ENCODE data around the gene SPRYD7.
A peak's percentile ranks its signal among the peaks of the same experiment; 100 is the strongest.

Gene SPRYD7

DNA sequence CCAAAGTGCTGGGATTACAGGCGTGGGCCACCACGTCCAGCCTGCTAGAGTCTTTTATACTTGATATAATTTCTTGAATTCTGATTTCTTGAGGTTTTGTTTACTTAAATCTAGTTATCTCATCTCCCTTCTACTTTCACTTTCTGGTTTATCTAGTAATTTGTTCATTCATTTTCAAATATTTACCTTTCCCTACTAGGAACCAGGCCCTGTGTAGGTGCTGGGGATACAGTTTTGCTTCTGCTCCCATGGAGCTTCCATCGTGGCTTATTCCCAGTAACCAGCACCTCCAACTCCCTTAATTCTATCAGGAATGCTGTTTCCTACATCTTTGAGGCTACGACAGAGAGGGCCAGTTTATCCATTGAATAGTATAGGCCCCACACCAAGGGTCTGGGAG, 36.6 kb upstream of the SPRYD7 start:
- CTCF ChIA-PET: interaction anchor here (0.8 to 1.6 kb wide), 5 partner anchors 36 to 939 kb away, joined by 3 to 4 read pairs (median 3); partner anchors contain the start of gene SPRYD7
- WGBS (ENCODE audit: insufficient coverage): 93% methylated on average over 2 of the region's 4 CpGs
- peaks cover 0 to 17% (median 5%) of the 10 kb centered on the region in 4 experiments for H3K4me1 ChIP-seq (ENCODE audit: control extremely low read depth in 1 of 4, control insufficient read depth in 4 of 4, insufficient read depth in 4 of 4, low read length in 3 of 4)

DNA sequence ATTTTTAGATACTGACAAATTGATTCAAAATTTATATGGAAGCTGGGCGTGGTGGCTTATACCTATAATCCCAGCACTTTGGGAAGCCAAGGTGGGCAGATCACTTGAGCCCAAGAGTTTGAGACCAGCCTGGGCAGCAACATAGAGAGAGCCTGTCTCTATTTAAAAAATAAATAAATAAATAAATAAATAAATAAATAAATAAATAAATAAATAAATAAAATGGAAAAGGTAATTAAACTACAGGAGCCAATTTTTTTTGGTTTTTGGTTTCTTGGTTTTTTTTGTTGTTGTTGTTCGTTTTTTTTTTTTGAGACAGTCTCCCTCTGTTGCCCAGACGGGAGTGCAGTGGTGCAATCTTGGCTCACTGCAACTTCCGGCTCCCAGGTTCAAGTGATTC, 31.3 kb upstream of the SPRYD7 start:
- H3K27me3 ChIP-seq (replicated peaks in 2 of 5; ENCODE audit: control insufficient read depth in 4 of 5, insufficient read depth in 5 of 5, low read length in 4 of 5): no peaks in the 10 kb centered on the region
- H3K27ac ChIP-seq (ENCODE audit: insufficient read depth in 1 of 2, low read depth in 1 of 2, low read length in 2 of 2, poor library complexity in 1 of 2, severe bottlenecking in 2 of 2): no peak overlapping the region
- ChIA-PET CTCF (no interaction called here), POLR2A (interaction anchor here (0.7 kb wide), 1 partner anchor 134 kb away, joined by 4 read pairs; no protein-coding TSS in a partner anchor)
- peaks cover 0 to 24% (median 0%) of the 10 kb centered on the region in 5 experiments for H3K9me3 ChIP-seq (ENCODE audit: control extremely low read depth in 1 of 5, control insufficient read depth in 4 of 5, insufficient read depth in 2 of 5, low read depth in 1 of 5, low read length in 4 of 5)
- no peak overlapping the region for H3K4me3 ChIP-seq (ENCODE audit: control insufficient read depth in 1 of 7, extremely low read depth in 1 of 7, insufficient read depth in 4 of 7, low read depth in 2 of 7, low read length in 6 of 7)
- no peaks in the 10 kb centered on the region for H3K4me1 ChIP-seq (ENCODE audit: control extremely low read depth in 1 of 4, control insufficient read depth in 4 of 4, insufficient read depth in 4 of 4, low read length in 3 of 4)
- no peaks in the 10 kb centered on the region for H3K36me3 ChIP-seq (ENCODE audit: control insufficient read depth in 4 of 4, insufficient read depth in 4 of 4, low read length in 3 of 4)
- no CpG with 5 or more reads among the region's 4 CpGs for WGBS (ENCODE audit: insufficient coverage)
- no peak for DNase-seq

More for the DNA sequence above, 36.6 kb upstream of the SPRYD7 start:
- no peak for DNase-seq
- POLR2A ChIA-PET: no interaction called here
- Histone ChIP-seq H3K27me3 (replicated peaks in 2 of 5; ENCODE audit: control insufficient read depth in 4 of 5, insufficient read depth in 5 of 5, low read length in 4 of 5) (no peaks in the 10 kb centered on the region), H3K36me3 (ENCODE audit: control insufficient read depth in 4 of 4, insufficient read depth in 4 of 4, low read length in 3 of 4) (no peaks in the 10 kb centered on the region), H3K9me3 (ENCODE audit: control extremely low read depth in 1 of 5, control insufficient read depth in 4 of 5, insufficient read depth in 2 of 5, low read depth in 1 of 5, low read length in 4 of 5) (no peaks in the 10 kb centered on the region), H3K27ac (ENCODE audit: insufficient read depth in 1 of 2, low read depth in 1 of 2, low read length in 2 of 2, poor library complexity in 1 of 2, severe bottlenecking in 2 of 2) (no peak overlapping the region), H3K4me3 (ENCODE audit: control insufficient read depth in 1 of 7, extremely low read depth in 1 of 7, insufficient read depth in 4 of 7, low read depth in 2 of 7, low read length in 6 of 7) (no peak overlapping the region)

DNA sequence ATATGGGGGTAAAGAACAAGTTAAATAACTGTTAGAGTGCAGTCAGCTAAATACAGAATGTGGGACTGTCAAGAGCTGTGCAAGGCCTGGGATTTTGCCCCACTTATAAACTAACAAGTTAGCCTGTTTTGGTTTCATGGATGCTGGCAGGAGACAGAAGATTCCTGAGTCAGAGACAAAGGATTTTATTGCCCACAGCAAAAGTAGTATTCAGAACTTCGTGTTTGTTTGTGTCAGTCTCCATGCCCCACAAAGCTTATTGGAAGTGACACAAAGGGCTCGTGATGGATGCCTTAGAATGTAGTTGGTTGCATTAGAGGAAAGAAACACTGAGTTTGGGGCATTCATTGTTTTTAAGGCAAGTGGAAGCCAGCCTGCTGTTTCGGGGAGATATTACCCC, 22.2 kb upstream of the SPRYD7 start:
- H3K36me3 ChIP-seq (ENCODE audit: control insufficient read depth in 4 of 4, insufficient read depth in 4 of 4, low read length in 3 of 4): no peaks in the 10 kb centered on the region
- H3K4me1 ChIP-seq (ENCODE audit: control extremely low read depth in 1 of 4, control insufficient read depth in 4 of 4, insufficient read depth in 4 of 4, low read length in 3 of 4): no peaks in the 10 kb centered on the region
- H3K27ac ChIP-seq (ENCODE audit: insufficient read depth in 1 of 2, low read depth in 1 of 2, low read length in 2 of 2, poor library complexity in 1 of 2, severe bottlenecking in 2 of 2): no peak overlapping the region
- POLR2A ChIA-PET: no interaction called here
- CTCF ChIA-PET: interaction anchor here (0.6 to 1.3 kb wide), 2 partner anchors 8 to 34 kb away, joined by 3 read pairs; no protein-coding TSS in a partner anchor
- H3K4me3 ChIP-seq (ENCODE audit: control insufficient read depth in 1 of 7, extremely low read depth in 1 of 7, insufficient read depth in 4 of 7, low read depth in 2 of 7, low read length in 6 of 7): no peak overlapping the region
- 100% methylated on average over 3 of the region's 3 CpGs for WGBS (ENCODE audit: insufficient coverage)
- H3K27me3 ChIP-seq (replicated peaks in 2 of 5; ENCODE audit: control insufficient read depth in 4 of 5, insufficient read depth in 5 of 5, low read length in 4 of 5): no peaks in the 10 kb centered on the region
- peaks cover 0 to 14% (median 1%) of the 10 kb centered on the region in 5 experiments for H3K9me3 ChIP-seq (ENCODE audit: control extremely low read depth in 1 of 5, control insufficient read depth in 4 of 5, insufficient read depth in 2 of 5, low read depth in 1 of 5, low read length in 4 of 5)
- no peak for DNase-seq

DNA sequence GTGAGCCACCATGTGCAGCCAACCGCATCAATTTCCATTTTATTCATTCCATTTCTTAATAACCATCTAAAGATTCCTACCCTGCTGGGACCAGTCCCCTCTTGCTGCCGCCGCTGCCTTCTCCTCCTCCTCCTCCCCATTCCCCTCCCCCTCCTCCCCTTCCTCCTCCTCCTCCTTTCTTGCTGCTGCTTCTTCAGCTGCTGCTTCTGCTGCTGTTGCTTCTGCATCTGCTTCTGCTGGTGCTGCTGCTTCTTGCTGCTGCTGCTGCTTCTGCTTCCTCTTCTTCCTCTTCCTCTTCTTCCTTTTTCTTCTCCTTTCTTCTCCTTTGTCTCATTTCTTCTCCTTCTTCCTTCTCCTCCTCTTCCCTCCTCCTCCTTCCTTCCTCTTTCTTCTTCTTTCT, 20.0 kb upstream of the SPRYD7 start:
- Histone ChIP-seq H3K9me3 (ENCODE audit: control extremely low read depth in 1 of 5, control insufficient read depth in 4 of 5, insufficient read depth in 2 of 5, low read depth in 1 of 5, low read length in 4 of 5) (peaks cover 0 to 5% (median 1%) of the 10 kb centered on the region in 5 experiments), H3K36me3 (ENCODE audit: control insufficient read depth in 4 of 4, insufficient read depth in 4 of 4, low read length in 3 of 4) (no peaks in the 10 kb centered on the region), H3K4me3 (ENCODE audit: control insufficient read depth in 1 of 7, extremely low read depth in 1 of 7, insufficient read depth in 4 of 7, low read depth in 2 of 7, low read length in 6 of 7) (no peak overlapping the region), H3K27me3 (replicated peaks in 2 of 5; ENCODE audit: control insufficient read depth in 4 of 5, insufficient read depth in 5 of 5, low read length in 4 of 5) (no peaks in the 10 kb centered on the region), H3K27ac (ENCODE audit: insufficient read depth in 1 of 2, low read depth in 1 of 2, low read length in 2 of 2, poor library complexity in 1 of 2, severe bottlenecking in 2 of 2) (no peak overlapping the region), H3K4me1 (ENCODE audit: control extremely low read depth in 1 of 4, control insufficient read depth in 4 of 4, insufficient read depth in 4 of 4, low read length in 3 of 4) (no peaks in the 10 kb centered on the region)
- 100% methylated on average over 2 of the region's 3 CpGs for WGBS (ENCODE audit: insufficient coverage)
- peak in 1 of 3 donors; percentile 17 for DNase-seq
- POLR2A ChIA-PET: no interaction called here
- CTCF ChIA-PET: no interaction called here

DNA sequence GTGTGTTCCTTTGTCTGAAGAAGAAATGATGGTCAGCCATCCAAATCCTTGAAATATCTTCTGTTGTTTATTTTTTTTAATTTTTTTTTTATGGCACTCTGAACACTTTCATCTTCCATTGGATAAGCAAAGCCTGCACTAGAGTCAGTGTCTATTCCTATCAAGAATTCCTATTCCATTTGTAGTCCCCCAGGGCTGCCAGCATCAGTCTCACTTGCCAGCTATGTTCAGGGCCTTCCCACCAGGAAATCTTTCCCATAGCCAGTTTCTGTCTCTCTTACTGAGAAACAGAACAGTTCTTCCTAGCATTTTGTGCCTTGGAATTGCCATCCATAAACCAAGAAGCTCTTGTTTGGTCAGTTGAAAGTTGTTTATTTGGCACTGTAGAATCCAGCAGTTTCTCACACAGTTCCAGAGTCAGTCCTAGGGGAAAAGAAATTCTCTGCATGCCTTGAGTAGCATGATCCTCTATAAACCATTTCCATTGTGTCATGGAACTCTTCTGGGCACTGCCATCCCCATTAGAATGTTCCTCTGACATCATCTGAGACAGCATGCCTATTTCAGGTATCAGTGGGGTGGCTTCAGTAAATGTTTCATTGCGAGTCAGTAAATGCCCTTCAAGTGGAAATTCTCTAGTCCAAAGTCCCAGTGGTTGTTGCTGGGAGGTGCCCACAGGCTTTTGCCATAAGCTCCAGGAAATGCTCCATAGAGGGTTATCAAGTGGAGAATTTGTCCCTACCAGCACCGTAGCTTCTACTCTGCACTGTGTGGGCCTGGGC, 18.7 kb upstream of the SPRYD7 start:
- no peak for DNase-seq
- Histone ChIP-seq H3K4me1 (ENCODE audit: control extremely low read depth in 1 of 4, control insufficient read depth in 4 of 4, insufficient read depth in 4 of 4, low read length in 3 of 4) (no peaks in the 10 kb centered on the region), H3K36me3 (ENCODE audit: control insufficient read depth in 4 of 4, insufficient read depth in 4 of 4, low read length in 3 of 4) (no peaks in the 10 kb centered on the region), H3K9me3 (ENCODE audit: control extremely low read depth in 1 of 5, control insufficient read depth in 4 of 5, insufficient read depth in 2 of 5, low read depth in 1 of 5, low read length in 4 of 5) (peaks cover 0 to 5% (median 0%) of the 10 kb centered on the region in 5 experiments), H3K4me3 (ENCODE audit: control insufficient read depth in 1 of 7, extremely low read depth in 1 of 7, insufficient read depth in 4 of 7, low read depth in 2 of 7, low read length in 6 of 7) (no peak overlapping the region), H3K27me3 (replicated peaks in 2 of 5; ENCODE audit: control insufficient read depth in 4 of 5, insufficient read depth in 5 of 5, low read length in 4 of 5) (no peaks in the 10 kb centered on the region), H3K27ac (ENCODE audit: insufficient read depth in 1 of 2, low read depth in 1 of 2, low read length in 2 of 2, poor library complexity in 1 of 2, severe bottlenecking in 2 of 2) (no peak overlapping the region)
- POLR2A ChIA-PET: no interaction called here
- WGBS (ENCODE audit: insufficient coverage): 100% methylated on average over 2 of the region's 2 CpGs
- CTCF ChIA-PET: no interaction called here

DNA sequence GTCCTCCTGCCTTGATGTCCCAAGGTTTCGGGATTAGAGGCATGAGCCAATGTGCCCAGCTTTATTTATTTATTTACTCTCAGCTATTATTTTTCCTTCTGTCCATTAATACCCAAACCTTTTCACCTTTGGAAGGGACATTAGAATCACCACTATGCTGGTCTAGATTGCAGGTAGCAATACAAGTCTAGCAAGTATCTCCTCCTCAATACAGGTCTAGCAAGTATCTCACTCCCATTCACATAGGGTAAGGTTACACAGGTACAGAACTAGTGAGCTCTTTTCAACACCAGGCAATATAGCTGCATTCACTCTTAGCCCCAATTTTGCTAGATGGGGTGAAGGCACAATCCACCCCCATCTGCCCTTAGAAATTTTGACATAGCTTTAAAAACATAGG, 17.4 kb upstream of the SPRYD7 start:
- WGBS (ENCODE audit: insufficient coverage): 100% methylated on average over 1 of the region's 1 CpG
- CTCF ChIA-PET: interaction anchor here (0.6 kb wide), 2 partner anchors 164 to 1419 kb away, joined by 3 read pairs; no protein-coding TSS in a partner anchor
- POLR2A ChIA-PET: interaction anchor here (1.0 kb wide), 1 partner anchor 17 kb away, joined by 4 read pairs; the partner anchor contains the start of gene SPRYD7

More for the DNA sequence above, 17.4 kb upstream of the SPRYD7 start:
- no peaks in the 10 kb centered on the region for H3K4me1 ChIP-seq (ENCODE audit: control extremely low read depth in 1 of 4, control insufficient read depth in 4 of 4, insufficient read depth in 4 of 4, low read length in 3 of 4)
- H3K9me3 ChIP-seq (ENCODE audit: control extremely low read depth in 1 of 5, control insufficient read depth in 4 of 5, insufficient read depth in 2 of 5, low read depth in 1 of 5, low read length in 4 of 5): peaks cover 0 to 1% (median 0%) of the 10 kb centered on the region in 5 experiments
- H3K36me3 ChIP-seq (ENCODE audit: control insufficient read depth in 4 of 4, insufficient read depth in 4 of 4, low read length in 3 of 4): no peaks in the 10 kb centered on the region
- H3K4me3 ChIP-seq (ENCODE audit: control insufficient read depth in 1 of 7, extremely low read depth in 1 of 7, insufficient read depth in 4 of 7, low read depth in 2 of 7, low read length in 6 of 7): no peak overlapping the region
- DNase-seq: no peak
- H3K27me3 ChIP-seq (replicated peaks in 2 of 5; ENCODE audit: control insufficient read depth in 4 of 5, insufficient read depth in 5 of 5, low read length in 4 of 5): no peaks in the 10 kb centered on the region
- H3K27ac ChIP-seq (ENCODE audit: insufficient read depth in 1 of 2, low read depth in 1 of 2, low read length in 2 of 2, poor library complexity in 1 of 2, severe bottlenecking in 2 of 2): no peak overlapping the region
